NT2/D1 (cell line): Measurements from ENCODE around the gene ARMH2.

ENCODE experiments used
- SUZ12 ChIP-seq: IDR thresholded peaks from 2 replicates; pipeline ENCODE4 v1.6.1; 2011; ENCODE audit not compliant: insufficient read length, insufficient read depth; ENCODE audit errors: extremely low read depth
- YY1 ChIP-seq: IDR thresholded peaks from 2 replicates; pipeline ENCODE4 v1.6.1; 2011; ENCODE audit not compliant: insufficient read length, insufficient read depth
- ZNF274 ChIP-seq: IDR thresholded peaks from 2 replicates; pipeline ENCODE4 v1.6.1; 2011; ENCODE audit warnings: mild to moderate bottlenecking, low read depth, low read length

- TF ChIP-seq YY1 (no peak), SUZ12 (no peak), ZNF274 (no peak)
These were observed 41.1 kb downstream of the ARMH2 start for GRCh38 chr6:24757611-24758010.
